Right lobe of liver (tissue), 6 donors: ENCODE results near the gene DNAJC5. TPM values are rescaled to one million over a fixed set of nuclear protein-coding genes. Genes with fewer than 3 reads are reported as not detected.

Experiments used
- ATAC-seq, 4 donors: fragments of 200-7000 bp; cut with Tn5 transposase; one replicate each; pipeline ENCODE4 v1.9.1; 2020; ENCODE audit warnings: mild to moderate bottlenecking in 4 of 4, moderate library complexity in 4 of 4
- DNase-seq, 3 donors: peaks; one replicate each; pipeline ENCODE4 v3.0.0-alpha.2; 2020
- H3K27ac ChIP-seq, 3 donors: fragments of 200-600 bp; one replicate each; pipeline ENCODE4 v1.8.0; 2022
- H3K27me3 ChIP-seq, 2 donors: fragments of 200-600 bp; one replicate each; pipeline ENCODE4 v1.8.0; 2022
- H3K36me3 ChIP-seq, 4 donors: fragments of 200-600 bp; sonication (generic) in 1 of 4; one replicate each; pipeline versions ENCODE4 v1.5.1 to v1.8.0; 2017 to 2022; ENCODE audit warnings: control low read depth in 1 of 4
- H3K4me1 ChIP-seq, 4 donors: fragments of 200-600 bp; sonication (generic) in 1 of 4; one replicate each; pipeline versions ENCODE4 v1.5.1 to v1.8.0; 2017 to 2022; ENCODE audit warnings: control low read depth in 1 of 4
- H3K4me3 ChIP-seq, 3 donors: fragments of 200-600 bp; one replicate each; pipeline ENCODE4 v1.8.0; 2022
- H3K9me3 ChIP-seq, 4 donors: fragments of 200-600 bp; sonication (generic) in 1 of 4; one replicate each; pipeline versions ENCODE4 v1.5.1 to v1.8.0; 2017 to 2022; ENCODE audit warnings: control low read depth in 1 of 4
- POLR2A ChIP-seq: fragments of 450-650 bp; IDR thresholded peaks from one replicate; pipeline ENCODE4 v1.6.1; 2017; ENCODE audit warnings: antibody characterized with exemption, mild to moderate bottlenecking
- WGBS: methylation state at CpG from one replicate; pipeline ENCODE4 v1.1.6; 2018; ENCODE audit warnings: low coverage, low lambda C conversion rate; ENCODE audit not compliant: insufficient coverage; ENCODE audit errors: missing lambda C conversion rate; 5-methylcytosine and 5-hydroxymethylcytosine counted together
- intact Hi-C, 2 donors: fragments of 100-400 bp; cut with DNase I; formaldehyde crosslinking; loops; one replicate each; pipeline versions ENCODE4 v1.11.2 to v1.14.1; 2022
- total RNA-seq, 6 experiments: library from RNA; depleted of rRNA in 2 of 6; stranded (reverse); fragments of >200 nt in 2 of 6; fragmentation: NEBNext Ultra II Directional in 3 of 6; extraction: Animal tissue kit (Norgen Biotek cat#: 25700) in 3 of 6; gene quantifications; one replicate each; pipeline versions ENCODE4 v1.1.0 to v1.2.4, GENCODE V29; 2016 to 2023
- TF ChIP-seq, protein P1 (sequence below), 4 donors: fragments of 200-600 bp in 3 of 4; fragments of 450-650 bp in 1 of 4; IDR thresholded peaks; one replicate each; pipeline versions ENCODE4 v1.5.1 to v1.8.0; 2016 to 2022; ENCODE audit warnings: antibody characterized with exemption in 4 of 4, mild to moderate bottlenecking in 2 of 4
- donor health status: DM: no; HTN: yes; CAD: no.
- donor health status: DM: no; HTN: no; CAD: no.
- donor health status: DM: no; HTN: no; CAD: no.
- donor health status: DM: no; HTN: yes; CAD: no.
- donor health status: DM: no; HTN: yes; CAD: no.

The DNAJC5 gene
- total RNA-seq, 6 experiments from 2014 or later = 10.7 to 26.0 (median 15.1) TPM

DNA sequence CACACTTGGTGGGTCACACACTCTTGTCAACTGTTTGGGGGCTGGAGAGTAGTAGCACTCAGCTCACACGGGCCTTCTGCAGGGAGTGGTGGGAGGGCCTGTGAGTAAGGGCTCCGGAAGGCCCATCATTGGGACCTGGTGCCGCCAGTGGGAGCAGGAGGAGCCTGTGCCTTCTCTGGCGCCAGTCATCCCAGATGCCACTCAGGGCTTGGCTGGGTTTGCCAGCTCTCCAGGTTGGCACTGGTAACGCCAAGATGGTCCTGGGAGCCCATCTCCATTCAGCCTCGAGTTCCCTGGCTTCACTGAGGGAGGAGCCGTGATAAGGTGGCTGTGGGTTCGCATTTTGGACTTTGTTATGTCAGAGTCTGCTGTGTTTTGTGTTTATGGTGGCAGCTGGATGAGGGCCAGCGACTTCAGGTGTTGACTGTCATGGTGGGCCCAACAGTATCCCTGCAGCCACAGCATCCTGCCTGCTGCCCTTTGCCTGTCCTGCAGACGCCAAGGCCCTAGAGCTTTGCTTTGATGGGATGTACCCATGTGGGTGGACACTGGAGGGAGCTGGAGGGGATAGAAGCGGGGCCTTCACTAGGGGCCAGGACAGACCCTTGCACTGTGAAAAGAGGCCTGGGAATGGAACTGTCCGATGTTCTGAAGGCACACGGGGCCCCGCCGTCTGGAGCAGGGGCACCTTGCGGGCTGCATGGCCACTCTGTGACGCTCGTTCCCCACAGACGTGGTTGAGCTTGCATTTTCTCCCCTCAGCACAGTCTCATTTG is 13.3 kb upstream of the DNAJC5 start:
- H3K27me3 ChIP-seq = no peaks in the 10 kb centered on the region
- no peak for TF ChIP-seq POLR2A
- TF ChIP-seq, protein P1, sequence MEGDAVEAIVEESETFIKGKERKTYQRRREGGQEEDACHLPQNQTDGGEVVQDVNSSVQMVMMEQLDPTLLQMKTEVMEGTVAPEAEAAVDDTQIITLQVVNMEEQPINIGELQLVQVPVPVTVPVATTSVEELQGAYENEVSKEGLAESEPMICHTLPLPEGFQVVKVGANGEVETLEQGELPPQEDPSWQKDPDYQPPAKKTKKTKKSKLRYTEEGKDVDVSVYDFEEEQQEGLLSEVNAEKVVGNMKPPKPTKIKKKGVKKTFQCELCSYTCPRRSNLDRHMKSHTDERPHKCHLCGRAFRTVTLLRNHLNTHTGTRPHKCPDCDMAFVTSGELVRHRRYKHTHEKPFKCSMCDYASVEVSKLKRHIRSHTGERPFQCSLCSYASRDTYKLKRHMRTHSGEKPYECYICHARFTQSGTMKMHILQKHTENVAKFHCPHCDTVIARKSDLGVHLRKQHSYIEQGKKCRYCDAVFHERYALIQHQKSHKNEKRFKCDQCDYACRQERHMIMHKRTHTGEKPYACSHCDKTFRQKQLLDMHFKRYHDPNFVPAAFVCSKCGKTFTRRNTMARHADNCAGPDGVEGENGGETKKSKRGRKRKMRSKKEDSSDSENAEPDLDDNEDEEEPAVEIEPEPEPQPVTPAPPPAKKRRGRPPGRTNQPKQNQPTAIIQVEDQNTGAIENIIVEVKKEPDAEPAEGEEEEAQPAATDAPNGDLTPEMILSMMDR (IDR thresholded peaks at IDR 0.05) = no peak
- 80% methylated on average over 4 of the region's 19 CpGs for WGBS
- peaks cover 0 to 5% (median 0%) of the 10 kb centered on the region in 4 donors for H3K4me1 ChIP-seq
- H3K4me3 ChIP-seq = no peak overlapping the region
- no peak overlapping the region for H3K27ac ChIP-seq
- no peak for ATAC-seq
- no peaks in the 10 kb centered on the region for H3K9me3 ChIP-seq
- intact Hi-C loops = loop anchor here in 1 of 2 donors (10.0 kb wide), 1 partner anchor 53 kb away; no protein-coding TSS in a partner anchor
- no peak for DNase-seq
- peaks cover 0 to 36% (median 3%) of the 10 kb centered on the region in 4 donors for H3K36me3 ChIP-seq

DNA sequence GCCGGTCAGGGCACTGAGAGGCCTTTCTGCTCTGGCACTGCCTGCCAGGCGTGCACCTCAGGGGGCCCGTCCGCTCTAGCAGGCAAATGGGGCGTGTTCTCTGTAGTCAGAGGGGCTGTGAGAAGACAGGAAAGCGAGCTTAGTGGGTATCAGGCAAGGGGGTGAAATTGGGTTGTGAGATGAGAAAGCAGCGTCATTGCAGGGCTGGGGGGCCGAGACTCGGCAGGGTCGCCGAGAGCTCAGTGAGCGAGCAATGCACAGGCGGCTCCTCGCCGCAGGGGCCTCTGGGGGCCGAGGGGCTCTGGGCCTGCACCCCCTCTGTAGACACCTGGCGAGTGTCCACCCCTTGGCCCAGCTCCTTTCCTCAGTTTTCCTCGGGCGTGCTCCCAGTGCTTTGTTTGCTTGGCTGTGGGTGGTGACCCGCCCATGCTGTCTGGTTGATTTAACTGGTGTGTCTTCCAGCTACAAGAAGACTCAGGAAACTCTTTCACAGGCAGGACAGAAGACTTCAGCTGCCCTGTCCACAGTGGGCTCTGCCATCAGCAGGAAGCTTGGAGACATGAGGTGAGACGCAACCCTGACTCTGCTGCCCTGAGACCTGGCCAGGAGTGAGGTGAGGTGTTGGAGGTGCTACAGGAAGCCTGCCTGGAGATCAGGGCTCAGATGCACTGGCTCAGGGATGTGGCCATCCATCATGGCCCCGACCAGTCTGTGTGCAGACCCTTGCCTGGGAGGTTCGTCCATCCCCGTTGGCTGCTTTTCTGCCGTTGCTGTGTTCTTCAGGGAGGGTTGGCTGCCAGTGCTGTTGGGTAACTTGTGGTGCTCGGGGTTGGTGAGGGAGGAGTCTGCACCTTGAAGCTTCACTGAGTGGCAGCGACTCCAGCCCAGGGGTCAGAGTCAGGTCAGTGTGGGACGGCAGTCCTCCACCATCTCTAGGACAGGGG is 12.4 kb upstream of the DNAJC5 start:
- Histone ChIP-seq H3K4me3 (no peak overlapping the region), H3K36me3 (peaks cover 2 to 38% (median 5%) of the 10 kb centered on the region in 4 donors), H3K27ac (no peak overlapping the region), H3K27me3 (no peaks in the 10 kb centered on the region), H3K9me3 (no peaks in the 10 kb centered on the region), H3K4me1 (peaks cover 0 to 5% (median 0%) of the 10 kb centered on the region in 4 donors)
- ATAC-seq (no peak), DNase-seq (no peak)
- no peak for TF ChIP-seq POLR2A
- TF ChIP-seq, protein P1 (IDR thresholded peaks at IDR 0.05) = no peak
- 67% methylated on average over 3 of the region's 28 CpGs for WGBS
- intact Hi-C loops = loop anchor here in 1 of 2 donors (10.0 kb wide), 1 partner anchor 52 kb away; no protein-coding TSS in a partner anchor

DNA sequence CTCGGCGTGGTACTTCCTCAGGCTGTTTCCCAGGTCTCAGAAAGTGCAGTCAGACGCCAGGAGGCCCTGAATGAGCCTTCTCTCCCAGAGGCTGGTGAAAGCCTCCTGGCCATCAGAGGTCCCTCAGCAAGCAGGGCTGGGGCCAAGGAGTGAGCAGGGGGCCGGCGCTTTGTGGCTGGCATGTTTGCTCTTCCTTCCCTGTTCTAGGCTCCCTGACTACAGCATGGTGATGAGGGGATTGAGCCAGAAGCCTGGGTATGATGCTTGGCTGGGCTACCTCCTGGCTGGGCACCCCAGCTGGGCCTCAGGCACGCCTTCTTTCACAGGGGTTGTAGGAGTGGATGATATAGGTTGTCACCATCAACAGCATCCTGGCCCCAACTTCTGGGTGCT is 11.7 kb upstream of the DNAJC5 start:
- intact Hi-C loops = loop anchor here in 1 of 2 donors (10.0 kb wide), 1 partner anchor 52 kb away; no protein-coding TSS in a partner anchor
- Histone ChIP-seq H3K27ac (no peak overlapping the region), H3K9me3 (no peaks in the 10 kb centered on the region), H3K4me1 (peaks cover 0 to 5% (median 0%) of the 10 kb centered on the region in 4 donors), H3K27me3 (no peaks in the 10 kb centered on the region), H3K36me3 (peaks cover 4 to 39% (median 7%) of the 10 kb centered on the region in 4 donors), H3K4me3 (no peak overlapping the region)
- DNase-seq (no peak), ATAC-seq (no peak)
- TF ChIP-seq POLR2A = no peak
- TF ChIP-seq, protein P1 (IDR thresholded peaks at IDR 0.05) = no peak
- no CpG with 5 or more reads among the region's 6 CpGs for WGBS

DNA sequence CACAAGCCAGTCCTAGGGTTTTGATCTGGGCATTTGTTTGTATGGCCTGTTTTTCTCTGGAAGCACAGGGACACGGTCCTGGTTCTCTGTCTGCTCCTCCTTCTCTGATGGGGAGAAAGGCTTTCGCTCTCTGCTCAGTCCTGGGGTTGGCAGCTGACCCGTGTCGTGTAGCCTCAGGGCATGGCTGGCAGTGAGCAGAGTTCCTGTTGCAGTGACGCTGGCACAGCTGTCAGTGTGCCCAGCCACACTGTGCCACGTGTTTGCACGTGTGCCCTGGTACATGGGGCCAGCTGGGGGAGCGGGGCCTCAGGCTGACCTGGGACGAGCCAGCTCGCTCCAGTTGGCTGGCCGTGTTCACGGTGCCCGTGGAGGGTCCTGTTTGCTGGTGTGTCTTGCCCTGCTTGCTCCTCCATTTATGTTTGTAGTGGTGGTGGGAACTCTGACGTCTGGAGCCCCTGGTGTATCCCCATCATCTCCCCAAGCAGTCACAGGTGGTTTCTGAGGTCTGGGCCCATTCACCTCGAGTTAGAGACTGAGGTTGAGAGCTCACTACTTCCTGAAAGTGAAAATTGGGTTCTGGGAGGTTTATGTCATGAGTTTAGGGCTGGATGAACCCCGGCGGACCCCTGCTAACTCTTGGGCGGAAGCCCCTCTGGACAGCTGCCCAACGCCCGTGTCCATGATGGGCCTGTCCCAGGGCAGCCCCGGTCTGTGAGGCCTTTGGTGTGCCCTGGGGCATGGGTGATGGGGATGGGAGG is 10.2 kb upstream of the DNAJC5 start:
- ATAC-seq (peak; percentile 81 to 92 (median 88)), DNase-seq (peak; percentile 54 to 93 (median 83))

More for the DNA sequence above, 10.2 kb upstream of the DNAJC5 start:
- TF ChIP-seq, protein P1 (IDR thresholded peaks at IDR 0.05) = no peak
- TF ChIP-seq POLR2A = peak; percentile 45
- Histone ChIP-seq H3K4me1 (peaks cover 0 to 5% (median 0%) of the 10 kb centered on the region in 4 donors), H3K36me3 (peaks cover 4 to 39% (median 9%) of the 10 kb centered on the region in 4 donors), H3K27me3 (no peaks in the 10 kb centered on the region), H3K27ac (peak overlapping the region in 1 of 3 donors; percentile 38), H3K4me3 (no peak overlapping the region), H3K9me3 (no peaks in the 10 kb centered on the region)
- 61% methylated on average over 3 of the region's 21 CpGs for WGBS
- intact Hi-C loops = loop anchor here in 1 of 2 donors (10.0 kb wide), 1 partner anchor 50 kb away; no protein-coding TSS in a partner anchor
